ENCODE measurements around the gene MDC1.

DNA sequence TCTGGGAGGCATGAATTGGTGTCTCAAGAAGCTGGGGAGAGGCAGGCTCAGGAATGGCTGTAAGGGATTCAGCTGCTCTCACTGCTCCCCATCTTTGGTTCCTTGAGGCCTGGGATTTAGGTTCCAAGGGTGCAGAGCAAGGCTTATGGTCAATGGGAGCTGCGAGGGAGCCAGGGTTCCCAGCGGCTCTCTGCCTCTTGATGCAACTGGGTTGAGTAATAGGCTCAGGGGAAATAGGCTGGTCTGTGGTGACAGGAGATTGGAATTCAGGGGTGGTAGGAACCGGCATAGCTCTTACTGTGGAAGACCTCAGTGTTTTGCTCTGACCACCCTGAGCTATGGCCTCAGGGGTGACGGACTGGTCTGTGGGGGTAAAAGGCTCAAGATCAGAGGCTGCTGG is 13.3 kb downstream of the MDC1 start:
- TF ChIP-seq, protein P1, sequence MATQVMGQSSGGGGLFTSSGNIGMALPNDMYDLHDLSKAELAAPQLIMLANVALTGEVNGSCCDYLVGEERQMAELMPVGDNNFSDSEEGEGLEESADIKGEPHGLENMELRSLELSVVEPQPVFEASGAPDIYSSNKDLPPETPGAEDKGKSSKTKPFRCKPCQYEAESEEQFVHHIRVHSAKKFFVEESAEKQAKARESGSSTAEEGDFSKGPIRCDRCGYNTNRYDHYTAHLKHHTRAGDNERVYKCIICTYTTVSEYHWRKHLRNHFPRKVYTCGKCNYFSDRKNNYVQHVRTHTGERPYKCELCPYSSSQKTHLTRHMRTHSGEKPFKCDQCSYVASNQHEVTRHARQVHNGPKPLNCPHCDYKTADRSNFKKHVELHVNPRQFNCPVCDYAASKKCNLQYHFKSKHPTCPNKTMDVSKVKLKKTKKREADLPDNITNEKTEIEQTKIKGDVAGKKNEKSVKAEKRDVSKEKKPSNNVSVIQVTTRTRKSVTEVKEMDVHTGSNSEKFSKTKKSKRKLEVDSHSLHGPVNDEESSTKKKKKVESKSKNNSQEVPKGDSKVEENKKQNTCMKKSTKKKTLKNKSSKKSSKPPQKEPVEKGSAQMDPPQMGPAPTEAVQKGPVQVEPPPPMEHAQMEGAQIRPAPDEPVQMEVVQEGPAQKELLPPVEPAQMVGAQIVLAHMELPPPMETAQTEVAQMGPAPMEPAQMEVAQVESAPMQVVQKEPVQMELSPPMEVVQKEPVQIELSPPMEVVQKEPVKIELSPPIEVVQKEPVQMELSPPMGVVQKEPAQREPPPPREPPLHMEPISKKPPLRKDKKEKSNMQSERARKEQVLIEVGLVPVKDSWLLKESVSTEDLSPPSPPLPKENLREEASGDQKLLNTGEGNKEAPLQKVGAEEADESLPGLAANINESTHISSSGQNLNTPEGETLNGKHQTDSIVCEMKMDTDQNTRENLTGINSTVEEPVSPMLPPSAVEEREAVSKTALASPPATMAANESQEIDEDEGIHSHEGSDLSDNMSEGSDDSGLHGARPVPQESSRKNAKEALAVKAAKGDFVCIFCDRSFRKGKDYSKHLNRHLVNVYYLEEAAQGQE (IDR thresholded peaks at IDR 0.05; ENCODE audit: unreplicated experiment) = no peak
- TF ChIP-seq, protein P2, sequence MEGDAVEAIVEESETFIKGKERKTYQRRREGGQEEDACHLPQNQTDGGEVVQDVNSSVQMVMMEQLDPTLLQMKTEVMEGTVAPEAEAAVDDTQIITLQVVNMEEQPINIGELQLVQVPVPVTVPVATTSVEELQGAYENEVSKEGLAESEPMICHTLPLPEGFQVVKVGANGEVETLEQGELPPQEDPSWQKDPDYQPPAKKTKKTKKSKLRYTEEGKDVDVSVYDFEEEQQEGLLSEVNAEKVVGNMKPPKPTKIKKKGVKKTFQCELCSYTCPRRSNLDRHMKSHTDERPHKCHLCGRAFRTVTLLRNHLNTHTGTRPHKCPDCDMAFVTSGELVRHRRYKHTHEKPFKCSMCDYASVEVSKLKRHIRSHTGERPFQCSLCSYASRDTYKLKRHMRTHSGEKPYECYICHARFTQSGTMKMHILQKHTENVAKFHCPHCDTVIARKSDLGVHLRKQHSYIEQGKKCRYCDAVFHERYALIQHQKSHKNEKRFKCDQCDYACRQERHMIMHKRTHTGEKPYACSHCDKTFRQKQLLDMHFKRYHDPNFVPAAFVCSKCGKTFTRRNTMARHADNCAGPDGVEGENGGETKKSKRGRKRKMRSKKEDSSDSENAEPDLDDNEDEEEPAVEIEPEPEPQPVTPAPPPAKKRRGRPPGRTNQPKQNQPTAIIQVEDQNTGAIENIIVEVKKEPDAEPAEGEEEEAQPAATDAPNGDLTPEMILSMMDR (conservative IDR thresholded peaks at IDR 0.05; ENCODE audit: low read depth in 2 of 2) = no peak
- TF ChIP-seq POLR2AphosphoS5 (IDR thresholded peaks at IDR 0.05; ENCODE audit: low read depth) (no peak), EZH2phosphoT487 (IDR thresholded peaks at IDR 0.05; ENCODE audit: unreplicated experiment) (no peak), EZH2 (IDR thresholded peaks at IDR 0.05; ENCODE audit: low read depth, unreplicated experiment) (no peak), CREB1 (CRISPR knock-in tag; IDR thresholded peaks at IDR 0.05; ENCODE audit: low read depth) (no peak), ZNF114 (CRISPR knock-in tag; IDR thresholded peaks at IDR 0.05) (no peak), ZNF331 (CRISPR knock-in tag; IDR thresholded peaks at IDR 0.05; ENCODE audit: low read depth) (no peak)
- TF ChIP-seq, protein P3, sequence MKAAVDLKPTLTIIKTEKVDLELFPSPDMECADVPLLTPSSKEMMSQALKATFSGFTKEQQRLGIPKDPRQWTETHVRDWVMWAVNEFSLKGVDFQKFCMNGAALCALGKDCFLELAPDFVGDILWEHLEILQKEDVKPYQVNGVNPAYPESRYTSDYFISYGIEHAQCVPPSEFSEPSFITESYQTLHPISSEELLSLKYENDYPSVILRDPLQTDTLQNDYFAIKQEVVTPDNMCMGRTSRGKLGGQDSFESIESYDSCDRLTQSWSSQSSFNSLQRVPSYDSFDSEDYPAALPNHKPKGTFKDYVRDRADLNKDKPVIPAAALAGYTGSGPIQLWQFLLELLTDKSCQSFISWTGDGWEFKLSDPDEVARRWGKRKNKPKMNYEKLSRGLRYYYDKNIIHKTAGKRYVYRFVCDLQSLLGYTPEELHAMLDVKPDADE (IDR thresholded peaks at IDR 0.05) = no peak
